ENCODE results near the gene TRIM44.

DNA sequence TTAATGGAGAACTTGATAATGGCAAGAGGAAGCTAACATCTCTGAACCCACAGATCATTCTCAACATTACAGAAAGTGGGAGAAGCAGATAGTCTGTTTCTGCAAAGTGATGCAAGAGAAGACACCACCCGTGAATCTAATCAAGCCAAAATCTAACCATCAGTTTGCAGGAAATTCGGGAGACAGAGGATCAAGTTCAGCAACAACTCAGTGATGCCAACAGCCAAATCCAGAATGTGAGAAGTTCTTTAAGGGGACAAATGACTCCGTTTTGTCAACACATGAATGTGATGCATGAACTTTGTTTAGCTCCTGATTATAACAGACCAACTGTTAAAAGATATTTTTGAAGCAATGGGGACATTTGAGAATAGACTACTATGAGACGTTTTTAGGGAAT lies 186.0 kb downstream of the TRIM44 start:
- TF ChIP-seq, protein P1, sequence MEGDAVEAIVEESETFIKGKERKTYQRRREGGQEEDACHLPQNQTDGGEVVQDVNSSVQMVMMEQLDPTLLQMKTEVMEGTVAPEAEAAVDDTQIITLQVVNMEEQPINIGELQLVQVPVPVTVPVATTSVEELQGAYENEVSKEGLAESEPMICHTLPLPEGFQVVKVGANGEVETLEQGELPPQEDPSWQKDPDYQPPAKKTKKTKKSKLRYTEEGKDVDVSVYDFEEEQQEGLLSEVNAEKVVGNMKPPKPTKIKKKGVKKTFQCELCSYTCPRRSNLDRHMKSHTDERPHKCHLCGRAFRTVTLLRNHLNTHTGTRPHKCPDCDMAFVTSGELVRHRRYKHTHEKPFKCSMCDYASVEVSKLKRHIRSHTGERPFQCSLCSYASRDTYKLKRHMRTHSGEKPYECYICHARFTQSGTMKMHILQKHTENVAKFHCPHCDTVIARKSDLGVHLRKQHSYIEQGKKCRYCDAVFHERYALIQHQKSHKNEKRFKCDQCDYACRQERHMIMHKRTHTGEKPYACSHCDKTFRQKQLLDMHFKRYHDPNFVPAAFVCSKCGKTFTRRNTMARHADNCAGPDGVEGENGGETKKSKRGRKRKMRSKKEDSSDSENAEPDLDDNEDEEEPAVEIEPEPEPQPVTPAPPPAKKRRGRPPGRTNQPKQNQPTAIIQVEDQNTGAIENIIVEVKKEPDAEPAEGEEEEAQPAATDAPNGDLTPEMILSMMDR (conservative IDR thresholded peaks at IDR 0.05) = no peak
- no peak for TF ChIP-seq ZFX (IDR thresholded peaks at IDR 0.05)

Measured in C4-2B (cell line).